Adrenal gland (tissue), 12 donors: Measurements from ENCODE around the gene WDR38. TPM values are rescaled to one million over a fixed set of nuclear protein-coding genes. Genes with fewer than 3 reads are reported as not detected.

ENCODE experiments used
- DNase-seq, 7 donors: peaks; one replicate each; pipeline ENCODE4 v3.0.0-alpha.2; 2019 to 2020
- H3K27ac ChIP-seq, 5 donors: fragments of 200-600 bp; sonication (generic) in 4 of 5; 1 replicate in 3 of 5; 2 replicates in 2 of 5; pipeline versions ENCODE4 v1.5.1 to v1.8.0; 2016 to 2020; ENCODE audit warnings: mild to moderate bottlenecking in 1 of 5
- H3K27me3 ChIP-seq: fragments of 200-600 bp; 2 replicates; pipeline ENCODE4 v1.8.0; 2021
- H3K36me3 ChIP-seq, 2 donors: fragments of 200-600 bp; replicated peaks in 1 of 2; 1 replicate in 1 of 2; 2 replicates in 1 of 2; pipeline versions ENCODE4 v1.5.1 to v1.8.0; 2018 to 2022
- H3K4me1 ChIP-seq, 2 donors: fragments of 200-600 bp; replicated peaks in 1 of 2; 1 replicate in 1 of 2; 2 replicates in 1 of 2; pipeline versions ENCODE4 v1.5.1 to v1.8.0; 2018 to 2021
- H3K4me3 ChIP-seq, 4 donors: fragments of 200-600 bp; sonication (generic) in 3 of 4; one replicate each; pipeline ENCODE4 v1.5.1; 2016 to 2018
- H3K9me3 ChIP-seq, 3 donors: fragments of 200-600 bp; sonication (generic) in 1 of 3; replicated peaks in 1 of 3; 1 replicate in 2 of 3; 2 replicates in 1 of 3; pipeline versions ENCODE4 v1.5.1 to v1.8.0; 2016 to 2021
- POLR2A ChIP-seq, 2 donors: fragments of 450-650 bp; IDR thresholded peaks; one replicate each; pipeline ENCODE4 v1.6.1; 2017; ENCODE audit warnings: antibody characterized with exemption in 2 of 2, mild to moderate bottlenecking in 2 of 2, moderate library complexity in 1 of 2
- WGBS, 4 donors: extraction: QIAGEN DNeasy Blood & Tissue Kit in 2 of 4; methylation state at CpG; one replicate each; pipeline versions ENCODE4 v1.1.5 to v1.1.7; 2013 to 2017; 5-methylcytosine and 5-hydroxymethylcytosine counted together
- intact Hi-C, 2 donors: fragments of 100-400 bp; cut with DNase I; formaldehyde crosslinking; loops; one replicate each; pipeline versions ENCODE4 v1.14.1 to v1.15.0; 2022 to 2023
- polyA plus RNA-seq, 3 donors: library from polyadenylated mRNA; stranded (reverse); fragments of 200-250 nt in 2 of 3; fragments of 350-450 nt in 1 of 3; fragmentation: Illumina TruSeq in 1 of 3; extraction: RNeasy Lipid Tissue Mini Kit (QIAGEN cat#74804) in 1 of 3; gene quantifications; one replicate each; pipeline ENCODE4 v1.2.3, GENCODE V29; 2013 to 2014
- total RNA-seq, 9 donors: library from RNA; depleted of rRNA in 4 of 9; stranded (reverse); fragments of >200 nt in 4 of 9; fragments of 120-200 nt in 1 of 9; fragmentation: NEBNext Ultra II Directional in 1 of 9; extraction: Animal tissue kit (Norgen Biotek cat#: 25700) in 1 of 9; gene quantifications; one replicate each; pipeline versions ENCODE4 v1.1.0 to v1.2.4, GENCODE V29; 2013 to 2023
- TF ChIP-seq, protein P1 (sequence below), 6 experiments: fragments of 450-650 bp in 4 of 6; fragments of 200-600 bp in 2 of 6; sonication (generic) in 1 of 6; IDR thresholded peaks; 1 replicate in 5 of 6; 2 replicates in 1 of 6; pipeline versions ENCODE4 v1.5.1 to v1.8.0; 2016 to 2021; ENCODE audit warnings: antibody characterized with exemption in 6 of 6, mild to moderate bottlenecking in 2 of 6, moderate library complexity in 1 of 6
- donor health status: healthy with polysubstance abuse.
- donor health status: Bipolar disorder and iron deficiency.
- donor health status: DM: yes; HTN: yes; CAD: no.
- donor health status: DM: no; HTN: no; CAD: no.
- donor health status: DM: no; HTN: no; CAD: no.
- donor health status: DM: yes; HTN: yes; CAD: no.

The WDR38 gene
- total and polyA plus RNA-seq, 12 donors, result 0.16 TPM; not detected in 11

DNA sequence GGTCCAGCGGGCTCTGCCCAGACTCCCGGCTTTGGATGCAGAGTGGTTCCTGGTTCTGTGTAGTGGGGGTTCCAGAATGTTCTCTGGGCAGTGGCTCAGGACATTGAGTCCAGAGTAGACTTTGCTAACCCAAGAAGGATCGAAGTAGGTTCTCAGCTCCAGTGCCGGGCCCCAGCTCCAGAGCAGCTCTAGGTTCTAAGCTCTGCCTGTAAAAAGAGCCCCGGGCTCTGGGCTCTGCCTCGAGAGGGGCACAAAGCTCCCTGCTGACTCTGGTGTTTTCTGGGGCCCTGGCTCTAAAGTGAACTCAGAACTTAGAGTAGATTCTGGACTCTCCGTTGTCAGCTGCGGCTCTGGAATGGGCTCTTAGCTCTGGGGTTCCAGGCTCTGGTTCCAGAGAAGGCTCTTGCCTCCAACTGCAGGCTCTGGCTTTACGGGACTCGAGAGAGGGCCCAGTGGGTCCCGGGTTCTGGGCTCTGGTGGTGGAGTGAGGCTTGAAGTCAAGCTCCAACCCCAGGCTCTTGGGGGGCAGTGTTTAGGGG lies 414 bp downstream of the WDR38 start:
- Histone ChIP-seq H3K27ac (no peak overlapping the region), H3K36me3 (peaks cover 0 to 18% of the 10 kb centered on the region in 2 donors), H3K9me3 (no peaks in the 10 kb centered on the region), H3K4me3 (peak overlapping the region in 1 of 4 donors; percentile 36), H3K4me1 (peaks cover 4 to 14% of the 10 kb centered on the region in 2 donors), H3K27me3 (no peaks in the 10 kb centered on the region)
- DNase-seq, result no peak
- TF ChIP-seq POLR2A (IDR thresholded peaks at IDR 0.05), result no peak
- TF ChIP-seq, protein P1, sequence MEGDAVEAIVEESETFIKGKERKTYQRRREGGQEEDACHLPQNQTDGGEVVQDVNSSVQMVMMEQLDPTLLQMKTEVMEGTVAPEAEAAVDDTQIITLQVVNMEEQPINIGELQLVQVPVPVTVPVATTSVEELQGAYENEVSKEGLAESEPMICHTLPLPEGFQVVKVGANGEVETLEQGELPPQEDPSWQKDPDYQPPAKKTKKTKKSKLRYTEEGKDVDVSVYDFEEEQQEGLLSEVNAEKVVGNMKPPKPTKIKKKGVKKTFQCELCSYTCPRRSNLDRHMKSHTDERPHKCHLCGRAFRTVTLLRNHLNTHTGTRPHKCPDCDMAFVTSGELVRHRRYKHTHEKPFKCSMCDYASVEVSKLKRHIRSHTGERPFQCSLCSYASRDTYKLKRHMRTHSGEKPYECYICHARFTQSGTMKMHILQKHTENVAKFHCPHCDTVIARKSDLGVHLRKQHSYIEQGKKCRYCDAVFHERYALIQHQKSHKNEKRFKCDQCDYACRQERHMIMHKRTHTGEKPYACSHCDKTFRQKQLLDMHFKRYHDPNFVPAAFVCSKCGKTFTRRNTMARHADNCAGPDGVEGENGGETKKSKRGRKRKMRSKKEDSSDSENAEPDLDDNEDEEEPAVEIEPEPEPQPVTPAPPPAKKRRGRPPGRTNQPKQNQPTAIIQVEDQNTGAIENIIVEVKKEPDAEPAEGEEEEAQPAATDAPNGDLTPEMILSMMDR (IDR thresholded peaks at IDR 0.05), result no peak
- 72 to 81% (median 74%) methylated on average over 7 to 11 of the region's 11 CpGs for WGBS, 4 donors
- intact Hi-C loops, result loop anchor here (2.0 to 10.0 kb wide), 3 partner anchors 79 to 521 kb away; no protein-coding TSS in a partner anchor

DNA sequence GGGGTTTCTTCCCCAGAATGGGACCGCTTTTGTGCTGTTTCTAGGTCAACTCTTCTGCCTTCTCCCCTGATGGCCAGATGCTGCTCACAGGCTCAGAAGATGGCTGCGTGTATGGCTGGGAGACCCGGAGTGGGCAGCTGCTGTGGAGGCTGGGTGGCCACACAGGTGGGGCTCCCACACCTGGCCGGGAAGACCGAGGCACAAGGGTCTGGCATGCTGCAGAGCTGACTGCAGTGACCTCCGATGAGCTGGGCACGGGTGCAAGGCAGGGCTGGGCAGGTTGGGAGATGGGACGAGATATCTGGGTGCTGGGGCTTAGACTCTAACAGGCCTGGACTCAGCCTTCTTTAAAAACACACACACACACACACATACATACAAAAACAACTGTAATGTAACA lies 901 bp downstream of the WDR38 start:
- H3K36me3 ChIP-seq, result peaks cover 0 to 23% of the 10 kb centered on the region in 2 donors
- TF ChIP-seq POLR2A (IDR thresholded peaks at IDR 0.05), result no peak
- TF ChIP-seq, protein P1 (IDR thresholded peaks at IDR 0.05), result no peak
- no peak for DNase-seq
- H3K4me3 ChIP-seq, result no peak overlapping the region
- intact Hi-C loops, result loop anchor here in 1 of 2 donors (10.0 kb wide), 1 partner anchor 521 kb away; no protein-coding TSS in a partner anchor
- H3K27me3 ChIP-seq, result no peaks in the 10 kb centered on the region
- H3K4me1 ChIP-seq, result peaks cover 4 to 19% of the 10 kb centered on the region in 2 donors
- WGBS, 4 donors, result 79 to 90% (median 85%) methylated on average over 6 to 8 of the region's 8 CpGs
- H3K27ac ChIP-seq, result no peak overlapping the region
- no peaks in the 10 kb centered on the region for H3K9me3 ChIP-seq

DNA sequence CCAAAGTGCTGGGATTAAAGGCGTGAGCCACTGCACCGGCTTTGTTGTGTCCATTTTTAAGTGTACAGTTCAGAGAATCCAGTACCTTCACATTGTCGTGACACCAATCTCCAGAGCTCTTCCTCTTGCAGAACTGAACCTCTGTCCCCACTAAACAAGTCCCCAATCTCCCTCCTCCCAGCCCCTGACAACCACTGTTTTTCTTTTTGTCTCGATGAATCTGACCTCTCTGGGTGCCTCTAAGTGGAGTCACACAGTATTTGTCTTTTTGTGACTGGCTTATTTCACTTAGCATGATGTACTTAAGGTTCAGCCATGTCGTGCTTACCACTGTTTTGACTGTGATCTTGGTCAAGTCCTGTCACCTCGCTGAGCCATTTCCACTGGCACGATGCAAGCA lies 1.6 kb downstream of the WDR38 start:
- H3K4me1 ChIP-seq, result peaks cover 4 to 25% of the 10 kb centered on the region in 2 donors
- no peaks in the 10 kb centered on the region for H3K27me3 ChIP-seq
- H3K9me3 ChIP-seq, result no peaks in the 10 kb centered on the region
- H3K27ac ChIP-seq, result no peak overlapping the region
- TF ChIP-seq, protein P1 (IDR thresholded peaks at IDR 0.05), result no peak
- no peak for TF ChIP-seq POLR2A (IDR thresholded peaks at IDR 0.05)
- DNase-seq, result no peak
- WGBS, 4 donors, result 59 to 74% (median 66%) methylated on average over 7 of the region's 7 CpGs
- H3K36me3 ChIP-seq, result peaks cover 0 to 30% of the 10 kb centered on the region in 2 donors
- intact Hi-C loops, result loop anchor here in 1 of 2 donors (10.0 kb wide), 1 partner anchor 520 kb away; no protein-coding TSS in a partner anchor
- no peak overlapping the region for H3K4me3 ChIP-seq

DNA sequence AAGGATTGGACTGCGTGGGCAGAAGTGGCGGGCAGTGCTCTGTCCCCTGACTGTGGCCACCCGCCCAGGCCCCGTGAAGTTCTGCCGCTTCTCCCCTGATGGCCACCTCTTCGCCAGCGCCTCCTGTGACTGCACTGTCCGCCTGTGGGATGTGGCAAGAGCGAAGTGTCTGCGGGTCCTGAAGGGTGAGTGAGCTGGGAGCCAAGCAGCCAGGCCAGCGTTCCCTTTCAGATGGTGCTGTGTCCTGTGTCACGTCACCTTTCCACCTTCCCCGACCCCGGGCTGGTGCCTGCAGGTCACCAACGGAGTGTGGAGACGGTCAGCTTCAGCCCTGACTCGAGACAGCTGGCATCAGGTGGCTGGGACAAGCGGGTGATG lies 2.3 kb downstream of the WDR38 start:
- no peaks in the 10 kb centered on the region for H3K9me3 ChIP-seq
- DNase-seq, result no peak
- peaks cover 0 to 37% of the 10 kb centered on the region in 2 donors for H3K36me3 ChIP-seq
- WGBS, 4 donors, result 81 to 100% (median 88%) methylated on average over 1 to 18 of the region's 18 CpGs
- H3K27me3 ChIP-seq, result no peaks in the 10 kb centered on the region
- H3K4me3 ChIP-seq, result no peak overlapping the region
- peaks cover 9 to 33% of the 10 kb centered on the region in 2 donors for H3K4me1 ChIP-seq
- no peak for TF ChIP-seq POLR2A (IDR thresholded peaks at IDR 0.05)
- TF ChIP-seq, protein P1 (IDR thresholded peaks at IDR 0.05), result no peak
- H3K27ac ChIP-seq, result no peak overlapping the region
- intact Hi-C loops, result loop anchor here in 1 of 2 donors (10.0 kb wide), 1 partner anchor 519 kb away; no protein-coding TSS in a partner anchor
